ENCODE data around the gene ABCD3.
"Not testable (repeated sequence)": the region's sequence is repeated elsewhere in the genome, so short reads cannot be mapped to it uniquely, and the experiment has no call there.

- TF ChIP-seq TCF12 (IDR thresholded peaks at IDR 0.05; ENCODE audit: low read depth, low read length); YY1 (IDR thresholded peaks at IDR 0.05; ENCODE audit: low read depth, low read length); POLR2AphosphoS5 (IDR thresholded peaks at IDR 0.05; ENCODE audit: low read depth, low read length); EP300 (IDR thresholded peaks at IDR 0.05; ENCODE audit: borderline replicate concordance in 1 of 2, low read depth in 2 of 2, low read length in 2 of 2); CTCF (IDR thresholded peaks at IDR 0.05; ENCODE audit: control extremely low read depth in 1 of 3, insufficient read depth in 1 of 3, low read depth in 1 of 3, low read length in 3 of 3); GABPA (IDR thresholded peaks at IDR 0.05; ENCODE audit: borderline replicate concordance, insufficient read depth, low read length); ATF3 (IDR thresholded peaks at IDR 0.05; ENCODE audit: insufficient read depth, low read depth, low read length); USF2 (IDR thresholded peaks at IDR 0.05; ENCODE audit: low read length): not testable (repeated sequence)
These were observed 30.6 kb downstream of the ABCD3 start for GRCh38 chr1:94448741-94449140.
